GM12892 (cell line): ENCODE measurements around the gene PTPRN2.

Source experiments
- POLR2A ChIP-seq: IDR thresholded peaks from 2 replicates; pipeline ENCODE4 v1.6.1; 2011; ENCODE audit warnings: low read depth, low read length, control low read depth
- POLR2AphosphoS5 ChIP-seq: IDR thresholded peaks from 2 replicates; pipeline ENCODE4 v1.6.1; 2011; ENCODE audit warnings: low read depth, low read length, control low read depth
- TAF1 ChIP-seq: IDR thresholded peaks from 2 replicates; pipeline ENCODE4 v1.6.1; 2011; ENCODE audit warnings: low read depth, mild to moderate bottlenecking, control low read depth, low read length, borderline replicate concordance

- TF ChIP-seq POLR2A (no peak), POLR2AphosphoS5 (no peak), TAF1 (no peak)
These were observed 1044.3 kb downstream of the PTPRN2 start for GRCh38 chr7:157543276-157543675.
